B cell (primary cell): Measurements from ENCODE around the gene BCL2L13. TPM values are rescaled to one million over a fixed set of nuclear protein-coding genes. Genes with fewer than 3 reads are reported as not detected.

Experiments
- ATAC-seq: fragments of 200-7000 bp; cut with Tn5 transposase; one replicate; pipeline ENCODE4 v1.10.0; 2021; ENCODE audit warnings: low read depth, mild to moderate bottlenecking, moderate number of reproducible peaks, moderate library complexity
- CTCF ChIA-PET: fragments of 350-600 bp; sonication (Branson Sonifier 250); formaldehyde crosslinking; loops from one replicate; lab custom pipeline; 2021; ENCODE audit warnings: antibody characterized with exemption, inconsistent platforms; lab: Charles Lee
- POLR2A ChIA-PET: fragments of 350-600 bp; sonication (Branson Sonifier 250); formaldehyde crosslinking; loops from one replicate; lab custom pipeline; 2021; ENCODE audit warnings: antibody characterized with exemption; lab: Charles Lee
- DNase-seq: peaks from one replicate; pipeline ENCODE4 v3.0.0; 2013
- H2AFZ ChIP-seq: 2 replicates; pipeline ENCODE4 v1.6.1; 2012; ENCODE audit warnings: mild to moderate bottlenecking, low read depth, low read length; ENCODE audit not compliant: insufficient read depth, poor library complexity, severe bottlenecking
- H3K27ac ChIP-seq, 2 donors: 1 replicate in 1 of 2; 2 replicates in 1 of 2; pipeline ENCODE4 v1.5.1; 2012 to 2013; ENCODE audit warnings: low read length in 2 of 2, mild to moderate bottlenecking in 2 of 2, moderate library complexity in 1 of 2
- H3K27me3 ChIP-seq, 4 experiments: fragments of 200-600 bp in 1 of 4; sonication (generic) in 1 of 4; replicated peaks in 1 of 4; 1 replicate in 2 of 4; 2 replicates in 2 of 4; pipeline versions ENCODE4 v1.6.1 to v1.7.0; 2013 to 2016; ENCODE audit warnings: low read length in 3 of 4, mild to moderate bottlenecking in 2 of 4, mixed read lengths in 1 of 4, moderate library complexity in 1 of 4; ENCODE audit not compliant: insufficient read depth in 4 of 4, control insufficient read depth in 3 of 4; ENCODE audit errors: control extremely low read depth in 1 of 4
- H3K36me3 ChIP-seq, 2 experiments: replicated peaks in 1 of 2; 1 replicate in 1 of 2; 2 replicates in 1 of 2; pipeline versions ENCODE4 v1.6.1 to v1.7.1; 2013; ENCODE audit warnings: low read length in 1 of 2; ENCODE audit not compliant: insufficient read depth in 2 of 2, control insufficient read depth in 1 of 2; ENCODE audit errors: control extremely low read depth in 1 of 2, extremely low read depth in 1 of 2
- H3K4me1 ChIP-seq, 2 donors: fragments of 200-600 bp in 1 of 2; sonication (generic) in 1 of 2; 1 replicate in 1 of 2; 2 replicates in 1 of 2; pipeline versions ENCODE4 v1.5.1 to v1.6.1; 2013 to 2017; ENCODE audit warnings: low read length in 2 of 2; ENCODE audit not compliant: control insufficient read depth in 2 of 2, insufficient read depth in 2 of 2
- H3K4me2 ChIP-seq: replicated peaks from 2 replicates; pipeline ENCODE3; 2012; ENCODE audit warnings: mild to moderate bottlenecking, low read depth, low read length; ENCODE audit not compliant: poor library complexity, severe bottlenecking
- H3K4me3 ChIP-seq, 5 experiments: fragments of 200-600 bp in 1 of 5; sonication (generic) in 1 of 5; 1 replicate in 3 of 5; 2 replicates in 2 of 5; pipeline versions ENCODE4 v1.5.1 to v1.7.0; 2011 to 2016; ENCODE audit warnings: low read length in 4 of 5, mild to moderate bottlenecking in 4 of 5, low read depth in 2 of 5, control low read depth in 1 of 5, moderate library complexity in 1 of 5; ENCODE audit not compliant: insufficient read depth in 1 of 5; ENCODE audit errors: control extremely low read depth in 1 of 5, extremely low read depth in 1 of 5
- H3K79me2 ChIP-seq: fragments of 200-600 bp; sonication (generic); one replicate; pipeline ENCODE4 v1.6.0; 2016; ENCODE audit warnings: low read length; ENCODE audit not compliant: control insufficient read depth, insufficient read depth
- H3K9ac ChIP-seq: fragments of 200-600 bp; sonication (generic); 2 replicates; pipeline ENCODE4 v1.6.1; 2017; ENCODE audit warnings: mild to moderate bottlenecking, low read length, moderate library complexity
- H3K9me3 ChIP-seq, 3 donors: one replicate each; pipeline versions ENCODE4 v1.6.1 to v1.7.1; 2013; ENCODE audit warnings: low read length in 2 of 3; ENCODE audit not compliant: control insufficient read depth in 2 of 3, insufficient read depth in 1 of 3; ENCODE audit errors: control extremely low read depth in 1 of 3
- H4K20me1 ChIP-seq: 2 replicates; pipeline ENCODE4 v1.6.0; 2012; ENCODE audit warnings: mild to moderate bottlenecking, low read length; ENCODE audit not compliant: insufficient read depth, control insufficient read depth, poor library complexity, severe bottlenecking
- H3K27ac Mint-ChIP-seq: one replicate; pipeline ENCODE4 v1.8.0; 2021; ENCODE audit warnings: mixed read lengths
- H3K27me3 Mint-ChIP-seq: one replicate; pipeline ENCODE4 v1.8.0; 2021; ENCODE audit warnings: mixed read lengths
- H3K4me1 Mint-ChIP-seq: one replicate; pipeline ENCODE4 v1.8.0; 2021; ENCODE audit warnings: mixed read lengths
- H3K4me3 Mint-ChIP-seq: one replicate; pipeline ENCODE4 v1.8.0; 2021; ENCODE audit warnings: mixed read lengths
- H3K9me3 Mint-ChIP-seq: one replicate; pipeline ENCODE4 v1.8.0; 2022; ENCODE audit warnings: mixed read lengths; ENCODE audit not compliant: insufficient read depth
- EZH2 ChIP-seq: IDR thresholded peaks from 2 replicates; pipeline ENCODE4 v1.6.1; 2012; ENCODE audit warnings: borderline replicate concordance, low read depth, mild to moderate bottlenecking, moderate library complexity, low read length; ENCODE audit not compliant: insufficient read depth, poor library complexity, severe bottlenecking
- WGBS: methylation state at CpG from one replicate; pipeline ENCODE4 v1.1.5; 2013; ENCODE audit warnings: missing lambda C conversion rate; ENCODE audit not compliant: insufficient coverage; 5-methylcytosine and 5-hydroxymethylcytosine counted together
- intact Hi-C: fragments of 100-400 bp; cut with micrococcal nuclease; formaldehyde crosslinking; loops from one replicate; pipeline ENCODE4 v1.10.0; 2022
- polyA plus RNA-seq: library from polyadenylated mRNA; depleted of rRNA; stranded (reverse); fragments of >200 nt; gene quantifications from 2 replicates; pipeline ENCODE4 v1.2.3, GENCODE V29; 2012
- total RNA-seq, 2 donors: library from RNA; stranded (reverse); fragments of 120-200 nt in 1 of 2; gene quantifications; 1 replicate in 1 of 2; 2 replicates in 1 of 2; pipeline versions ENCODE4 v1.2.3 to v1.2.4, GENCODE V29; 2013 to 2022
- TF ChIP-seq, protein P1 (sequence below): fragments of 200-600 bp; IDR thresholded peaks from one replicate; pipeline ENCODE4 v1.8.0; 2022; ENCODE audit warnings: antibody characterized with exemption, mild to moderate bottlenecking

Gene BCL2L13
- total and polyA plus RNA-seq, 2 donors (not counting 1 experiment from before 2014, with no cell fraction given): 19.2 to 29.9 TPM

- peaks cover 74% of the 10 kb centered on the region for H3K79me2 ChIP-seq
- WGBS: 89% methylated on average over 10 of the region's 14 CpGs
- no peak overlapping the region for H3K27ac ChIP-seq
- Mint-ChIP-seq H3K27ac (no peak overlapping the region), H3K4me3 (no peak overlapping the region), H3K27me3 (no peaks in the 10 kb centered on the region), H3K4me1 (peaks cover 56% of the 10 kb centered on the region), H3K9me3 (no peaks in the 10 kb centered on the region)
- ChIA-PET CTCF (interaction anchor here (1.3 to 6.6 kb wide), 2 partner anchors 16 to 307 kb away, joined by 4 to 73 read pairs; no protein-coding TSS in a partner anchor), POLR2A (no interaction called here)
- no peaks in the 10 kb centered on the region for H3K27me3 ChIP-seq
- no peak for DNase-seq
- no peak overlapping the region for H3K4me2 ChIP-seq
- TF ChIP-seq, protein P1, sequence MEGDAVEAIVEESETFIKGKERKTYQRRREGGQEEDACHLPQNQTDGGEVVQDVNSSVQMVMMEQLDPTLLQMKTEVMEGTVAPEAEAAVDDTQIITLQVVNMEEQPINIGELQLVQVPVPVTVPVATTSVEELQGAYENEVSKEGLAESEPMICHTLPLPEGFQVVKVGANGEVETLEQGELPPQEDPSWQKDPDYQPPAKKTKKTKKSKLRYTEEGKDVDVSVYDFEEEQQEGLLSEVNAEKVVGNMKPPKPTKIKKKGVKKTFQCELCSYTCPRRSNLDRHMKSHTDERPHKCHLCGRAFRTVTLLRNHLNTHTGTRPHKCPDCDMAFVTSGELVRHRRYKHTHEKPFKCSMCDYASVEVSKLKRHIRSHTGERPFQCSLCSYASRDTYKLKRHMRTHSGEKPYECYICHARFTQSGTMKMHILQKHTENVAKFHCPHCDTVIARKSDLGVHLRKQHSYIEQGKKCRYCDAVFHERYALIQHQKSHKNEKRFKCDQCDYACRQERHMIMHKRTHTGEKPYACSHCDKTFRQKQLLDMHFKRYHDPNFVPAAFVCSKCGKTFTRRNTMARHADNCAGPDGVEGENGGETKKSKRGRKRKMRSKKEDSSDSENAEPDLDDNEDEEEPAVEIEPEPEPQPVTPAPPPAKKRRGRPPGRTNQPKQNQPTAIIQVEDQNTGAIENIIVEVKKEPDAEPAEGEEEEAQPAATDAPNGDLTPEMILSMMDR: no peak
- TF ChIP-seq EZH2: no peak
- ATAC-seq: no peak
- H3K36me3 ChIP-seq: peaks cover 0 to 3% of the 10 kb centered on the region in 2 experiments
- peaks cover 19% of the 10 kb centered on the region for H4K20me1 ChIP-seq
- H3K4me1 ChIP-seq: peaks cover 45 to 60% of the 10 kb centered on the region in 2 donors
- H2AFZ ChIP-seq: no peak overlapping the region
- no peaks in the 10 kb centered on the region for H3K9me3 ChIP-seq
- H3K4me3 ChIP-seq: no peak overlapping the region
- no peak overlapping the region for H3K9ac ChIP-seq
- intact Hi-C loops: no loop called here
Observed at GRCh38 chr22:17769013-17769715, 130.6 kb downstream of the BCL2L13 start.

DNA sequence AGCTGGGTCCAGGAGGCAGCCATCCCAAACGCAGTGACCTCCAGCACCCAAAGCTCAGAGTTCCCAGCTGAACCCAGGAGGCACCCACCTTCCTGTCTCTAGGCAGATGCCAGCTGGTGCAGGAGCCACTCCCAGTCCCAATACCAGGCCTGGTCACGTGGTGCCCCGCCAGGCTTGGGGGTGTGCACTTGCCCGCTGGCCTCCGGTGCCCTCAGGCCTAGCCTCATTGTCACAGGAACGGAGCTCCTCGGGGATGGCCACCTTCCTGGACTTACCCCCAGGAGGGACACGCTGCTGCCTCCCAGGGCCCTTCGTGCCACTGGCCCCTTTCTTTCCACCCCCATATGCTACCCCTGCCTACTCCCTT lies 131.1 kb downstream of the BCL2L13 start:
- 88% methylated on average over 9 of the region's 9 CpGs for WGBS
- DNase-seq (no peak), ATAC-seq (no peak)
- Histone ChIP-seq H2AFZ (no peak overlapping the region), H3K27ac (no peak overlapping the region), H3K79me2 (peaks cover 68% of the 10 kb centered on the region), H3K27me3 (no peaks in the 10 kb centered on the region), H3K4me3 (no peak overlapping the region), H3K4me1 (peaks cover 48 to 63% of the 10 kb centered on the region in 2 donors), H3K9ac (no peak overlapping the region), H3K4me2 (no peak overlapping the region), H4K20me1 (peaks cover 19% of the 10 kb centered on the region), H3K9me3 (no peaks in the 10 kb centered on the region), H3K36me3 (peaks cover 0 to 3% of the 10 kb centered on the region in 2 experiments)
- ChIA-PET POLR2A (no interaction called here), CTCF (interaction anchor here (1.3 to 6.6 kb wide), 2 partner anchors 15 to 307 kb away, joined by 4 to 73 read pairs; no protein-coding TSS in a partner anchor)
- no peak overlapping the region for H3K27ac Mint-ChIP-seq
- TF ChIP-seq EZH2: no peak
- H3K9me3 Mint-ChIP-seq: no peaks in the 10 kb centered on the region
- no peaks in the 10 kb centered on the region for H3K27me3 Mint-ChIP-seq
- intact Hi-C loops: loop anchor here (5.0 kb wide), 1 partner anchor 233 kb away; no protein-coding TSS in a partner anchor
- no peak overlapping the region for H3K4me3 Mint-ChIP-seq
- peaks cover 52% of the 10 kb centered on the region for H3K4me1 Mint-ChIP-seq
